H1 (cell line): Measurements from ENCODE around the gene RHO.

Experiments
- CTCF ChIP-seq, 3 experiments: IDR thresholded peaks; 1 replicate in 2 of 3; 2 replicates in 1 of 3; pipeline versions ENCODE4 v1.5.1 to v1.6.1; 2011; ENCODE audit warnings: low read length in 3 of 3, mild to moderate bottlenecking in 3 of 3, inconsistent platforms in 2 of 3, low read depth in 1 of 3, moderate library complexity in 1 of 3; ENCODE audit not compliant: insufficient read depth in 1 of 3; ENCODE audit errors: control extremely low read depth in 1 of 3
- JUN ChIP-seq: IDR thresholded peaks from 2 replicates; pipeline ENCODE4 v1.6.1; 2011; ENCODE audit warnings: low read depth, mild to moderate bottlenecking, improper control_type of control experiment, low read length
- POLR2A ChIP-seq, 2 experiments: IDR thresholded peaks; 1 replicate in 1 of 2; 2 replicates in 1 of 2; pipeline ENCODE4 v1.6.1; 2011; ENCODE audit warnings: low read depth in 2 of 2, low read length in 2 of 2, mild to moderate bottlenecking in 2 of 2; ENCODE audit errors: control extremely low read depth in 1 of 2

GRCh38 chr3:129490273-129490675, 38.2 kb upstream of the RHO start:
- TF ChIP-seq CTCF (IDR thresholded peaks at IDR 0.05; ENCODE audit: control extremely low read depth in 1 of 3, insufficient read depth in 1 of 3, low read depth in 1 of 3, low read length in 3 of 3) = peak; percentile 79 to 94 (median 91)
- TF ChIP-seq POLR2A (IDR thresholded peaks at IDR 0.05; ENCODE audit: control extremely low read depth in 1 of 2, low read depth in 2 of 2, low read length in 2 of 2) = no peak
- TF ChIP-seq JUN = no peak
